Stimulated activated CD8-positive, alpha-beta memory T cell treated with anti-CD3 and anti-CD28 coated beads, Interleukin-15, amount 100 ng/mL, for 24 hours (primary cell): ENCODE data around the gene RAD51B.

Experiments used
- DNase-seq: peaks from one replicate; pipeline ENCODE4 v3.0.0-alpha.2; 2020; ENCODE audit warnings: low read depth

Gene RAD51B

GRCh38 chr14:68623826-68624225 is 804.2 kb downstream of the RAD51B start:
- no peak for DNase-seq

GRCh38 chr14:68624541-68625220 is 805.1 kb downstream of the RAD51B start:
- no peak for DNase-seq

- DNase-seq = no peak
Observed at GRCh38 chr14:68625366-68626090, 805.9 kb downstream of the RAD51B start.

GRCh38 chr14:68626386-68626785 is 806.8 kb downstream of the RAD51B start:
- no peak for DNase-seq

- DNase-seq = no peak
Observed at GRCh38 chr14:68627050-68627867, 807.7 kb downstream of the RAD51B start.

GRCh38 chr14:68627868-68628604 is 808.5 kb downstream of the RAD51B start:
- peak; percentile 31 for DNase-seq

- DNase-seq = no peak
Observed at GRCh38 chr14:68628605-68629310, 809.2 kb downstream of the RAD51B start.

GRCh38 chr14:68630081-68630571 is 810.5 kb downstream of the RAD51B start:
- no peak for DNase-seq

- no peak for DNase-seq
Observed at GRCh38 chr14:68630611-68631393, 811.2 kb downstream of the RAD51B start.

- DNase-seq = no peak
Observed at GRCh38 chr14:68631394-68632053, 811.9 kb downstream of the RAD51B start.

- no peak for DNase-seq
Observed at GRCh38 chr14:68632054-68632895, 812.7 kb downstream of the RAD51B start.

- DNase-seq = no peak
Observed at GRCh38 chr14:68633131-68633991, 813.8 kb downstream of the RAD51B start.

GRCh38 chr14:68634332-68634731 is 814.8 kb downstream of the RAD51B start:
- DNase-seq = no peak

- no peak for DNase-seq
Observed at GRCh38 chr14:68634874-68635595, 815.5 kb downstream of the RAD51B start.

GRCh38 chr14:68636597-68636996 is 817.0 kb downstream of the RAD51B start:
- DNase-seq = no peak

- no peak for DNase-seq
Observed at GRCh38 chr14:68637106-68638021, 817.8 kb downstream of the RAD51B start.
